PC-9 (cell line): Measurements from ENCODE around the gene TAF6L. TPM values are rescaled to one million over a fixed set of nuclear protein-coding genes. Genes with fewer than 3 reads are reported as not detected.

Source experiments
- BruUV-seq: library from RNA; stranded (reverse); fragments of 400-500 nt; replicated peaks from 2 replicates; lab custom pipeline; 2021; lab: Mats Ljungman, UMichigan
- CTCF ChIA-PET: fragments of 300-600 bp; sonication (Branson Sonifier 250); formaldehyde crosslinking; loops from one replicate; lab custom pipeline; 2022; ENCODE audit warnings: antibody characterized with exemption; lab: Charles Lee
- POLR2A ChIA-PET: fragments of 300-600 bp; sonication (Branson Sonifier 250); formaldehyde crosslinking; loops from one replicate; lab custom pipeline; 2022; ENCODE audit warnings: antibody characterized with exemption; ENCODE audit not compliant: unreplicated experiment; lab: Charles Lee
- DNase-seq, 2 experiments: peaks; one replicate each; pipeline versions ENCODE4 v3.0.0 to v3.0.0-alpha.2; 2015 to 2022; ENCODE audit warnings: mixed read lengths in 1 of 2
- H2AFZ ChIP-seq: fragments of 200-600 bp; sonication (generic); 2 replicates; pipeline ENCODE4 v1.8.1; 2017; ENCODE audit warnings: antibody characterized with exemption
- H3F3A ChIP-seq: fragments of 200-600 bp; sonication (generic); 2 replicates; pipeline ENCODE4 v1.8.1; 2017; ENCODE audit warnings: antibody characterized with exemption, mild to moderate bottlenecking, low read depth; ENCODE audit not compliant: insufficient read depth
- H3K27ac ChIP-seq: fragments of 200-600 bp; sonication (generic); 2 replicates; pipeline ENCODE4 v1.6.1; 2016; ENCODE audit warnings: mixed run types
- H3K27me3 ChIP-seq: fragments of 200-600 bp; sonication (generic); 2 replicates; pipeline ENCODE4 v1.6.1; 2016; ENCODE audit warnings: low read depth, mixed run types; ENCODE audit not compliant: insufficient read depth
- H3K36me3 ChIP-seq: fragments of 200-600 bp; sonication (generic); 2 replicates; pipeline ENCODE4 v1.6.1; 2016; ENCODE audit warnings: low read depth, mixed run types
- H3K4me1 ChIP-seq: fragments of 200-600 bp; sonication (generic); replicated peaks from 2 replicates; pipeline ENCODE4 v1.6.1; 2016; ENCODE audit warnings: mixed run types; ENCODE audit not compliant: insufficient read depth
- H3K4me2 ChIP-seq: fragments of 200-600 bp; sonication (generic); 2 replicates; pipeline ENCODE4 v1.6.1; 2017; ENCODE audit warnings: mixed run types
- H3K4me3 ChIP-seq: fragments of 200-600 bp; sonication (generic); 2 replicates; pipeline ENCODE4 v1.6.1; 2016; ENCODE audit warnings: mixed run types
- H3K79me2 ChIP-seq: fragments of 200-600 bp; sonication (generic); 2 replicates; pipeline ENCODE4 v1.6.1; 2017; ENCODE audit warnings: low read depth, mixed run types
- H3K9me2 ChIP-seq: fragments of 200-600 bp; sonication (generic); 2 replicates; pipeline ENCODE4 v1.8.1; 2017; ENCODE audit warnings: mild to moderate bottlenecking; ENCODE audit not compliant: insufficient read depth
- H3K9me3 ChIP-seq: fragments of 200-600 bp; sonication (generic); 2 replicates; pipeline ENCODE4 v1.8.1; 2016; ENCODE audit warnings: low read depth; ENCODE audit not compliant: insufficient read depth
- H4K20me1 ChIP-seq: fragments of 200-600 bp; sonication (generic); 2 replicates; pipeline ENCODE4 v1.8.1; 2017; ENCODE audit not compliant: insufficient read depth
- CTCF ChIP-seq: fragments of 200-600 bp; sonication (generic); conservative IDR thresholded peaks from 2 replicates; pipeline ENCODE4 v1.6.1; 2017; ENCODE audit warnings: mixed run types, antibody characterized with exemption, mild to moderate bottlenecking, moderate library complexity
- EZH2 ChIP-seq: fragments of 200-600 bp; sonication (generic); IDR thresholded peaks from 2 replicates; pipeline ENCODE4 v1.8.0; 2017; ENCODE audit warnings: antibody characterized with exemption, low read depth
- intact Hi-C: fragments of 100-400 bp; cut with micrococcal nuclease; formaldehyde crosslinking; loops from one replicate; pipeline ENCODE4 v1.10.0; 2022; ENCODE audit not compliant: unreplicated experiment
- total RNA-seq: library from RNA; stranded (reverse); gene quantifications from 2 replicates; pipeline ENCODE4 v1.2.3, GENCODE V29; 2021

Gene TAF6L
- total RNA-seq, 1 experiment from 2014 or later, result 31.2 TPM

GRCh38 chr11:62791501-62792201, 20.5 kb downstream of the TAF6L start, which contains the start of gene TMEM223:
TSS of gene TMEM223 (minus strand) at chr11:62792006. CDS start at chr11:62791994, 12 bp downstream.
- TF ChIP-seq EZH2 (no peak), CTCF (no peak; the same call in 1 of the 2 replicates)
- H2AFZ ChIP-seq, result peak within 1 kb of the TSS; percentile 86
- H3K4me2 ChIP-seq, result peak within 1 kb of the TSS; percentile 92
- peaks cover 43% of the 10 kb centered on the region for H3K79me2 ChIP-seq
- no peaks in the 10 kb centered on the region for H3K9me2 ChIP-seq
- peaks cover 28% of the 10 kb centered on the region for H3K4me1 ChIP-seq
- no peaks in the 10 kb centered on the region for H3K9me3 ChIP-seq
- H3K27ac ChIP-seq, result peak within 1 kb of the TSS; percentile 33
- ChIA-PET CTCF (interaction anchor here (0.7 kb wide), 1 partner anchor 187 kb away, joined by 3 read pairs; no protein-coding TSS in a partner anchor), POLR2A (interaction anchor here (0.6 to 0.7 kb wide), 4 partner anchors 41 to 231 kb away, joined by 3 to 15 read pairs (median 8); no protein-coding TSS in a partner anchor)
- no peaks in the 10 kb centered on the region for H3K27me3 ChIP-seq
- peaks cover 27% of the 10 kb centered on the region for H3K36me3 ChIP-seq
- H3F3A ChIP-seq, result peaks cover 74% of the 10 kb centered on the region
- peak; percentile 72 to 92 for DNase-seq
- peak within 1 kb of the TSS; percentile 93 for H3K4me3 ChIP-seq
- intact Hi-C loops, result no loop called here
- BruUV-seq, result no TSS peak
- H4K20me1 ChIP-seq, result peaks cover 13% of the 10 kb centered on the region; the same call in 1 of the 2 replicates

- Histone ChIP-seq H2AFZ (no peak overlapping the region; the same call in 1 of the 2 replicates), H4K20me1 (peaks cover 13% of the 10 kb centered on the region; the same call in 1 of the 2 replicates), H3F3A (peaks cover 68% of the 10 kb centered on the region), H3K9me2 (no peaks in the 10 kb centered on the region), H3K27me3 (no peaks in the 10 kb centered on the region), H3K4me1 (peaks cover 28% of the 10 kb centered on the region), H3K36me3 (peaks cover 28% of the 10 kb centered on the region), H3K9me3 (no peaks in the 10 kb centered on the region), H3K4me3 (peak overlapping the region; percentile 93; the same call in 1 of the 2 replicates), H3K4me2 (peak overlapping the region; percentile 92), H3K79me2 (peaks cover 43% of the 10 kb centered on the region), H3K27ac (peak overlapping the region; percentile 33)
- ChIA-PET CTCF (interaction anchor here (0.7 kb wide), 1 partner anchor 186 kb away, joined by 3 read pairs; no protein-coding TSS in a partner anchor), POLR2A (interaction anchor here (0.6 kb wide), 1 partner anchor 58 kb away, joined by 13 read pairs; no protein-coding TSS in a partner anchor)
- intact Hi-C loops, result no loop called here
- peak in 1 of 2 experiments; percentile 25 for DNase-seq
- BruUV-seq, result no TSS peak
- no peak for TF ChIP-seq EZH2
- no peak; the same call in 1 of the 2 replicates for TF ChIP-seq CTCF
Observed at GRCh38 chr11:62792202-62792575, 21.0 kb downstream of the TAF6L start.

DNA sequence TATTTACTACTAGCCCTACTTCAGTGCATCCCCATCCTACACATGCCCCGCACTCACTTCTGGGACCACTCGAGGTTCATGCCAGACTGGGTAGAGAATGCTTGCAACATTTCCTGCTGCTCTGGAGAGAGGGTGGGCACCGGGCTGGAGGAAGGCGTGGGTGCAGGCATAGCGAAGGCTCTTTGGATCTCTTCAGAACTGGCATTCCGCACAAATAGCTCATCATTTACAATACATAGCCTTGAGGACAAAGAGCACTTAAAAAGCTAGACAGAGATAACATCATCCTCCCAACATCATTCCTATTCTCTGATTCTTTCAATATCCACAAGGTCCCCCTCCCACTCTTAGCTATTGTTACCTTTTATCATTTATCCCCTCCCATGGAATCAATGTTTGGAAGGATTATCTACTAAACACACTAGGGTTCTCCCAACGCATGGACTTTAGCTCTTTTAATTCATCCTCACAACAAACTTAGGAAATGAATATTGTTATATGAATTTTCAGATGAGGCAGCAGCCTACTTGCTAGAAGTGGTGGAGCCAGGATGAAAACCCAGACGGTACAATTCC, 23.1 kb downstream of the TAF6L start:
- POLR2A ChIA-PET, result interaction anchor here (0.5 to 1.0 kb wide), 2 partner anchors 47 to 63 kb away, joined by 4 to 5 read pairs; no protein-coding TSS in a partner anchor
- Histone ChIP-seq H3K27ac (no peak overlapping the region), H3K27me3 (no peaks in the 10 kb centered on the region), H3K4me2 (no peak overlapping the region), H4K20me1 (peaks cover 13% of the 10 kb centered on the region; the same call in 1 of the 2 replicates), H3K79me2 (peaks cover 25% of the 10 kb centered on the region), H3K4me3 (no peak overlapping the region), H3K9me2 (no peaks in the 10 kb centered on the region), H3K4me1 (peaks cover 19% of the 10 kb centered on the region), H3K36me3 (peaks cover 37% of the 10 kb centered on the region), H3K9me3 (no peaks in the 10 kb centered on the region), H3F3A (peaks cover 50% of the 10 kb centered on the region), H2AFZ (no peak overlapping the region)
- DNase-seq, result no peak
- no TSS peak for BruUV-seq
- intact Hi-C loops, result no loop called here
- CTCF ChIA-PET, result no interaction called here
- TF ChIP-seq EZH2 (no peak), CTCF (no peak)
